K562 (cell line): Measurements from ENCODE around the gene ECSIT. TPM values are rescaled to one million over a fixed set of nuclear protein-coding genes. Genes with fewer than 3 reads are reported as not detected.

ENCODE experiments used
- BRF2 ChIP-seq: IDR thresholded peaks from 3 replicates; pipeline ENCODE4 v1.6.1; 2011; ENCODE audit warnings: borderline replicate concordance, mild to moderate bottlenecking; ENCODE audit not compliant: insufficient read length, insufficient read depth
- CHCHD3 ChIP-seq: fragments of 250-450 bp; sonication (Bioruptor Pico); IDR thresholded peaks from 2 replicates; pipeline ENCODE4 v2.1.2; 2022; ENCODE audit warnings: mild to moderate bottlenecking
- E2F5 ChIP-seq: sonication (generic); formaldehyde crosslinking; IDR thresholded peaks from 2 replicates; pipeline ENCODE4 v1.8.0; 2022; ENCODE audit warnings: mild to moderate bottlenecking, missing genetic modification reagents
- HDAC2 ChIP-seq: fragments of 450-650 bp; IDR thresholded peaks from 2 replicates; pipeline ENCODE4 v1.6.1; 2016; ENCODE audit warnings: mild to moderate bottlenecking
- HDGF ChIP-seq: fragments of 450-650 bp; IDR thresholded peaks from 2 replicates; pipeline ENCODE4 v1.6.1; 2016
- JUNB ChIP-seq: fragments of 450-650 bp; formaldehyde crosslinking; conservative IDR thresholded peaks from 2 replicates; pipeline ENCODE4 v1.4.0; 2020; ENCODE audit warnings: mild to moderate bottlenecking
- MGA ChIP-seq: fragments of 450-650 bp; IDR thresholded peaks from 2 replicates; pipeline ENCODE4 v1.6.1; 2016; ENCODE audit warnings: mild to moderate bottlenecking, moderate library complexity
- PHB2 ChIP-seq: fragments of 450-650 bp; IDR thresholded peaks from 2 replicates; pipeline ENCODE4 v1.6.1; 2017; ENCODE audit warnings: low read depth
- SMAD4 ChIP-seq: fragments of 250-450 bp; sonication (Bioruptor Pico); conservative IDR thresholded peaks from 2 replicates; pipeline ENCODE4 v1.8.0; 2021; ENCODE audit warnings: inconsistent platforms, mild to moderate bottlenecking, moderate library complexity
- SREBF2 ChIP-seq: sonication (generic); formaldehyde crosslinking; IDR thresholded peaks from 2 replicates; pipeline ENCODE4 v1.4.0; 2020; ENCODE audit warnings: mild to moderate bottlenecking, missing genetic modification reagents
- TSC22D4 ChIP-seq: fragments of 450-650 bp; IDR thresholded peaks from 2 replicates; pipeline ENCODE4 v1.6.1; 2016; ENCODE audit warnings: missing genetic modification characterization, missing biosample characterization, control low read depth
- ZFP91 ChIP-seq: sonication (generic); formaldehyde crosslinking; IDR thresholded peaks from 2 replicates; pipeline ENCODE4 v1.8.0; 2022; ENCODE audit warnings: mild to moderate bottlenecking, missing genetic modification reagents
- polyA plus RNA-seq, 8 experiments: library from polyadenylated mRNA; depleted of rRNA in 4 of 8; stranded (reverse) in 5 of 8; unstranded in 3 of 8; fragments of >200 nt; fragmentation: Nextera tagmentation in 2 of 8; fragmentation: Illumina TruSeq in 1 of 8; extraction: Ambion mirVana in 2 of 8; extraction: Trizol in 1 of 8; gene quantifications; 2 replicates each; pipeline versions ENCODE4 v1.2.1 to v1.2.3, GENCODE V29; 2011 to 2014; ENCODE audit warnings: inconsistent platforms in 1 of 8, missing spikeins in 1 of 8
- total RNA-seq, 7 experiments: library from RNA; depleted of rRNA in 6 of 7; stranded (reverse); fragments of >200 nt in 6 of 7; fragmentation: Illumina TruSeq in 2 of 7; extraction: Trizol in 2 of 7; gene quantifications; 2 replicates each; pipeline versions ENCODE4 v1.2.1 to v1.2.3, GENCODE V29; 2011 to 2021; ENCODE audit warnings: low replicate concordance in 1 of 7

The ECSIT gene
- total and polyA plus RNA-seq, 9 of the 15 experiments (the other 6 are each of a cell fraction or from before 2014, with no cell fraction given): 1.1 to 82.5 (median 43.9) TPM

- peak; percentile 92 for TF ChIP-seq MGA
- no peak for TF ChIP-seq PHB2
- TF ChIP-seq BRF2: no peak
- 0 out of 2 replicates have a peak, but pooled peaks have one; percentile 46 for TF ChIP-seq ZFP91
- TF ChIP-seq HDGF: peak; percentile 85
- no peak for TF ChIP-seq JUNB (CRISPR knock-in tag)
- no peak; the same call in 1 of the 2 replicates for TF ChIP-seq SMAD4
- TF ChIP-seq SREBF2 (CRISPR knock-in tag): peak; percentile 74; the same call in 1 of the 2 replicates
- TF ChIP-seq HDAC2: 0 out of 2 replicates have a peak, but pooled peaks have one; percentile 53
- no peak for TF ChIP-seq TSC22D4
- no peak for TF ChIP-seq CHCHD3 (CRISPR knock-in tag)
- TF ChIP-seq E2F5: 0 out of 2 replicates have a peak, but pooled peaks have one; percentile 62
Observed at GRCh38 chr19:11506101-11506555, 22.8 kb downstream of the ECSIT start (continued).
